ENCODE data around the gene BMPR1B.

The BMPR1B gene

DNA sequence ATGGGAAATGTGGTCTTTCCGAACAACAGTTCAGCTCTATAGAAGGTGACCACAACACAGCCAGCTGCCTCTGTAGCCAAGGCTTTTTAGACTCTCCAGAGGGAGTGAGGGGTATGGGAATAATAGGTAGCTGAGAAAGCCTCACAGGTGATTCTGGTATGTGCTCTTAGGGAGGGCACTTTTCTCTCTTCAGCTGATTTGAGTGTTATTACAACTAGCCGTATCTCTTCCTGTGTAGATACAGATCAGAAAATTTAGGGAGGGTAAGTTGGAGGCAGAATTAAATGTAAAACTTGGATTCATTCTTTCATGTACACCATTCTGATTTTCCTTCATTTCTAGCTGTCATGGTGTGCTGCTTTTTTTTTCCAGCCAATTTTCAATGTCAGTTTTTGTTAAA is 154.9 kb downstream of the BMPR1B start:
- no peak for DNase-seq (ENCODE audit: low read depth in 2 of 2)

DNA sequence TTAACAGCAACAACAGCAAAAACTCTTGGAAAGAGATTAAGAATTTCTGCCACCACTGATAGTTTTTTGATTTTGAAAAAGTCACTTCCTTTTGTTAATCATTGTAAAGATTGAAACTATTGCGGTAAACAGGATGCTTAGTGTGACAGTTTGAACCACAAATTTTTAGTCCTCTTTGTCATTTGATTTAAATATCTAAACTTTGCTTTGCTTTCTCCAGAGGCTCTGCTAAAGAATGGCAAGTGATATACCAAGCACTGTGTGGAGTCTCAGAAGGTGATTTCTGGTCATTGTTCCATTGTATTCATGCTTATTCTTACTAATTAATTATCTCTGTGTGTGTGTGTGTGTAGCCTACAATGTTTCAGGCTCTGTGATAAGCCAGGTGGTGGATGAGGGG is 155.6 kb downstream of the BMPR1B start:
- DNase-seq (ENCODE audit: low read depth in 2 of 2), result no peak

- no peak for DNase-seq (ENCODE audit: low read depth in 2 of 2)
Measured at GRCh38 chr4:94917146-94917545, 159.4 kb downstream of the BMPR1B start.

DNA sequence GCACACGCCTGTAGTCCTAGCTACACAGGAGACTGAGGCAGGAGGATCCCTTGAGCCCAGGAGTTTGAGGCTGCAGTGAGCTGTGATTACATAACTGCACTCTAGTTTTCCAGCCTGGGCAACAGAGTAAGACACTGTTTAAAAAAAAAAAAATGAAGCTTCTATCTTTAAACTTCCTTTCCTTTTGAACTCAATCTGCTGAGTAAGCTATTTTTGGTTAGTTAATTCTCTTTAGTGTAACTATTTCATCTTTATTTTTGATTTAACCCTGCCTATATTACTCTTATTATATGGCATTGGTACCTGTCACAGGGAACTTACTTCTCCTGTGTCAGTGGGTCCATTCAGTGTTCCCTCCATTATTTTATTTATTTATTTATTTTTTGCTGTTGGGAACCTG is 160.8 kb downstream of the BMPR1B start:
- DNase-seq (ENCODE audit: low read depth in 2 of 2), result no peak

DNA sequence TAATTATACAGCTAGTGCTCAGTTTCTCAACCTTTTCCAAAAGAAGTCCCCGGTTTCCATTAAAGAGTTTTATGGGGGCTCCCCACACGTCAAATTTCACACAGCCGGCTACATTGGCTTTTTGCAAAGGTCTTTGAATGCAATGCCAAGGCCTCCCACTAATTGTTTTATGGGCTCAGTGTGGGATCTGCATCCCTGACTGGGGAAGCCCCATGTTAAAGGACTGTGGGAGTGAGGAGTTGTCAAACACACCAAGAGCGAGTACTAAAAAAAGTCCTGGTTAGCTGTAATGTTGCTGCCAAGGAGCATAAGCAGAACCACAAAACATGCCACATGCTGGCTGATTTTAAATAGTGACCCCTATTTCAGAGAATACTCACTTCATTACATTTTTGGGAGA is 162.6 kb downstream of the BMPR1B start:
- no peak for DNase-seq (ENCODE audit: low read depth in 2 of 2)

DNA sequence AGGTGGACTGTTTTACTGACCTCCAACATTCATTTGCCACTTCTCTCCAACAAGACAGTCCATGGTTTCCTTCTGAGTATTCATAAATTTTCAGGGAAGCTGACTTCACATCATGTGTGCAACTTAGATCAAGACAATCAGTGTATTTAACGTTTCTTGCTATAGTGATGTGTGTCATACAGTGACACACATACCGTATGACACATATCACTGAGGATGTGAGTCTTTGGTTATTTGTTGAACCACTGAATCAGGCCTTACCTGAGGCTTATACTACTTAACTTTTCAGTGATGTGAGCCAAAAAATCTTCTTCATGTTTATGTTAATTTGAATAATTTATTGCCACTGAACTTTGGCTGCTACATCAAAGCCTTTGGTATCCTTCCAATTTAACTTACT is 166.8 kb downstream of the BMPR1B start:
- no peak for DNase-seq (ENCODE audit: low read depth in 2 of 2)

DNA sequence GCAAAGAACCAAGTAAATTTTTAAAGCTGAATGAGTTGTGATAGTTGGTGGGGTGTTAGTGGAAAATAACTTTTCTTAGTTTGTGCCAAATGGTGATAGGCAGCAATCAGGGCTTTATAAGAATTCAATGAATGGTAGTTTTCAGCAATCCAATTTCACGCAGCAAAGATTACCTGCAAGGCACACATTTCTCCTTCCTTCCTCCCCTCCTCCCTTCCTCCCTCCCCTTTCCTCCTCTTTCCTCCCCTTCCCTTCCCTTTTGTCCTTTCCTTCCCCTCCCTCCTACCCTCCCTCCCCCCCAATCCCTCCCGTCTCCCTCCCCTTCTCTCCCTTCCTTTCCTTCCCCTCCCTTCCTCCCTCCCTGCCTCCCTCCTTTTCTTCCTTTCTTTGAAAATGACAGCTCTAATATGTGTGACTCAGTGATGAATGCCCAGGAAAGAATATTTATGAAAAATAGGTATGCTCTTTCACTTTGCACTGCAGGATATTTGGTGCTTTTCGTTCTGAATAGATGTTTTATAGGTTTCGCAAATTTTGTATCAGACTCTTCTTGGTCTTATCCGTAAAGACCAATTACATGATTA is 168.1 kb downstream of the BMPR1B start:
- no peak for DNase-seq (ENCODE audit: low read depth in 2 of 2)

GRCh38 chr4:94926936-94927335 is 169.2 kb downstream of the BMPR1B start:
- no peak for DNase-seq (ENCODE audit: low read depth in 2 of 2)

DNA sequence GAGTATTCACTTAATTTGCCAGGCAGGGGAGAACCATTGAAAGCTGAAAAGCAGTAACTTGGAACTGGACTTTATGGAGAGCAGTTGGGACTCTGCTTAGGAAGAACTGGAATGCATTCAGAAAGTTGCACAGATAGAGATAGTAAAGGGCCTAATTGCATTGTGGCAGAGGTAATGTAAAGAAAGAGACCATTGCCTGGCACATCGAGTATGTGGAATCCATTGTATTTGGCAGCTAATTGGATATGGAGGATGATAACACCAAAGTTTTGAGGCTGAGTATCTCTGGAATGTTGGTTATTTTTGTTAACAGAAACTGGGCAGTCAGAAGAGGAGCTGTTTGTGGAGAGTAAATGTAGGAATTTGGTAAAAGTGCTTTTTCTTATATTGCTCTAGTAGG is 169.9 kb downstream of the BMPR1B start:
- DNase-seq (ENCODE audit: low read depth in 2 of 2), result no peak

- DNase-seq (ENCODE audit: low read depth in 2 of 2), result no peak
Measured at GRCh38 chr4:94929696-94930095, 171.9 kb downstream of the BMPR1B start.

DNA sequence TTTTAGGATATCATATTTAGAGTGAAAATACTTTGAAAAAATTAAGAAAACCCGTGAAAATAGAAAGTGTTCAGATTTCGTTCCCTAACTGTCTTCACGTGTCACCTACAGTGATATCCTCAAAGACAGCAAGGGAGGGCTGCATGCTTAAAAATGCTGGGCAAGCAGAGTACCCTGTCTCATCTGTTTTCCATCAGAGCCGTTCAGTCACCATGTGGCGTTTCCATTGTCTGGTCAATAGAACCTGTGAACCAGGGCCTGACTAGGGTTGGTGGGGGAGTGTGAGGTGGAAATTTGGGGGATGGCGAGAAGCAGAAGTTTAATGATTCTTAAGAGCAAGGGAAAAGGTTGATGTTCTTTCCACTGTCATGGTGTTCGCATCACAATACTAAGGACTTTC is 173.9 kb downstream of the BMPR1B start:
- DNase-seq (ENCODE audit: low read depth in 2 of 2), result no peak

DNA sequence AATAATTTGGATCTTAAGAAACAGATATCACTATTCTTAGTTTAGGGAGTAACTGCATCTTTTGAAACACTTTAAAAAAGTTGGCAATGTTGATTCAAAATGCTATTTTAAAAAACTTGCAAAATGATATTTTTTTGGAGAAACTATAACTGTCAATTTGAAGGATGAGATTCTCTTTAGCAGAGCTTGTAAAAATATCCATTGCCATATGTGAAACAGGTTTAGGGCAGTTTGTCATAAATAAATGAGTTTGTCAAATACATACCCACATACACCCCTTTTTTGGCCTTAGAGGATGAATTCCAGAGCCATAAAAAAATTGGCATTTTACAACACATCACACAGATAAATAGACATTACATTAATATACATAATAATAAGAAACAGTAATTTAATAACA is 174.6 kb downstream of the BMPR1B start:
- no peak for DNase-seq (ENCODE audit: low read depth in 2 of 2)

DNA sequence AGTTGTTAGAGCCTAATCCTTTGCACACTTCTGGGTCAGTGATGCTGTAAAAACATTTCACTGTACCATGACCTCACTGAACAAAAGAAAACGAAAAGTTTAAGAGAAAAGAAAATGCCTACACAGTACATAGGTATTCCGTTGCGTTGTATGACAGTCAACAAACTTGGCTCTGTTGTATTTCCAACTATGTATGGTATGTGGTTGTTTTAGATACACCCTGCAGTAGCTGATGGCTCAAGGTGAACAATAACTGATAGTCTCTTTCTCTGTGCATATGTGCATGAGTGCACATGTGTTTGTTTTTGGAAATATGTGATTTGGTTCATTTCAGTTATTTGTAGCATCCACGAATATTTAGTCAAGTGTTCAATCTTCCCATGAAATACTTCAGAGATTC is 176.0 kb downstream of the BMPR1B start:
- DNase-seq (ENCODE audit: low read depth in 2 of 2), result no peak

DNA sequence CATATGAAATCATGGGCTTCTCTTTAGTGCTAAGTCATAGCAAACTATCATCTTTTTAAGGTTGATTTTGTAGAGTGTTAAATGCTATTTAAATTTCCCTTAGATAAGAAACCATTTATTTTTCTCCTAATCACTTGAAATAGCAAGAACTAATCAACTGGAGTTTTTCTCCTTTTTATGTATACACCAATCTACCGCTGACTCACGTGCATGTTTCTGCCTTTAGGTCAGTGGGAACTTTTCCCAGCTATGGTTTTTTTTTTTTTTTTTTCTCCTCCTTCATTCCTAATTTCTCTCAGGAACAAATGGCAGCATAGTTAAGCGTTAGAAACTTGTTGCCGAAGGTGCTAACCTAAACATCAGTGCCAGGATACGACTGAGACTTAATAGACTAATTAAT is 176.4 kb downstream of the BMPR1B start:
- no peak for DNase-seq (ENCODE audit: low read depth in 2 of 2)

GRCh38 chr4:94934864-94935263 is 177.1 kb downstream of the BMPR1B start:
- DNase-seq (ENCODE audit: low read depth in 2 of 2), result no peak

DNA sequence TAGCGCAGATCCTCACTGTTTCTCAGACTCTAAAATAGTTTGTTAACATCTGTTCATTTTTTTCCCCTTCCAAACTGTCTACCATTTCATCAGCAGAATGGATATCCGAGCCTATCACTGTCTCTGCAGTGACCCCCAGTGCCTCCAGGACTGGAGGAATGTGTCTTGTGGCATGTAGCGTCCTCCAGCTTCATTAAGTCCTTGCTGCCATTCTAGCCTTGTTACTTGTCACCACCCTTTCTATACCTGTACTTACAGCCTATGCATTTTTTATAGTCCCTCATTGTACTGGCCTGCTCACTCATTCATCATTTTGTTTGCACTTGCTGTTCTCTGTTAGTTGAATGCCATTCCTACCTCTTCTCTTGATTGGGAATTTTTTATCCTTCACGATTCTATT is 179.1 kb downstream of the BMPR1B start:
- no peak for DNase-seq (ENCODE audit: low read depth in 2 of 2)

GRCh38 chr4:94939791-94940519 is 182.2 kb downstream of the BMPR1B start:
- no peak for DNase-seq (ENCODE audit: low read depth in 2 of 2)

GRCh38 chr4:94940520-94940908 is 182.8 kb downstream of the BMPR1B start:
- DNase-seq (ENCODE audit: low read depth in 2 of 2), result no peak

- no peak for DNase-seq (ENCODE audit: low read depth in 2 of 2)
Measured at GRCh38 chr4:94941706-94942105, 184.0 kb downstream of the BMPR1B start.

DNA sequence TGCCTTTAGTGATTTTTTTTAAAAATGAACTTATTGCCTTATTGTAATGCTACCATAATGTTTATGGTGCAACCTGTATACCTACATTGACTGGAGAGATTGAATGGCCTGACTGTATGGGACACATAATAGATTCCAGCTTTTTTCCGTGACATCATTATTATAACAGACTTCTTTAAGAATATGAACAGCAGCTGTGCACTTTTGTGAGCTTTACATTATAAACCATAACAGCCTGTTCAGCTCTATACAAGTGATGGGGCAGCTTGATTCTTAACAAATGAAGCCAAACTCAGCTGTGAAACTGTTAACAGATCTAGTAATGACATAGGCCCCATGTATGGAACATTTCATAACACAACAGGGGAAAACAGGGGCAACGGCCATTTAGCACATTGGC is 187.0 kb downstream of the BMPR1B start:
- no peak for DNase-seq (ENCODE audit: low read depth in 2 of 2)

DNA sequence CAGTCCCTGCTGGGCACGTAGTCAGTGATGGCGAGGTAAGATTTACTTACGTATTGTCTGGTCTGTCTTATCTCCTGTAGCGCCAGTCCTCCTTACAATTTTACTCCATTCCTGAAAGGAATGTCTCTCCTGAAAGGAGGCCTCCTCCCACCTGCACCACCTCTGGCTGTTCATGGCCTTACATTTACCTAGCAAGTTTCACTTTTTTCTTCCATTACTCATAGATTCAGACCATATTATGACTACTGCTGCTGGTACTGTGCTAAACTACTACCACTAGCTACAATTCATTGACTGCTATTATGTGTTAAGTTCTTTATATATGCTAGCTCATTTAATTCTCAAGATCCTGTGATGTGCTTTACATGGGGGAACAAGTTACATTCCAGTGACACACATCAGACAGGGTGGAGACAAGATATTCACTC is 189.9 kb downstream of the BMPR1B start:
- no peak for DNase-seq (ENCODE audit: low read depth in 2 of 2)

DNA sequence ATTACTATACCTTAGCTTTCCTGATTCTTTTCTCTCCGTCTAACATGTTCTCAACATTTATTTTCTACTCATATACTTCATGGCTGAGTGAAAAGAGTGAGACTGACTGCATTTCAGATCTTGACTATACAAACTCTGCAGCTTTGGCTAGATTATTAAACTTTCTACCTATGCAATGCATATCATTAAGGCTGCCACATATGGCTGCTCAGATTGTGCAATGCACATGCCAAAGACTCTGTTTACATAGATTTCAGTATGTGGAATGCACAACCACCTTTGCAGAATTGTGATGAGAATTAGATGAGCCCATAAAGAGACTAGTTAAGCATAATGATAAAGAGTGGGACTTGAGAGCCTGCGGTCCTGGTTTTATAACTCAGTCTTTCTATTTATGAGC is 196.5 kb downstream of the BMPR1B start:
- no peak for DNase-seq (ENCODE audit: low read depth in 2 of 2)

DNA sequence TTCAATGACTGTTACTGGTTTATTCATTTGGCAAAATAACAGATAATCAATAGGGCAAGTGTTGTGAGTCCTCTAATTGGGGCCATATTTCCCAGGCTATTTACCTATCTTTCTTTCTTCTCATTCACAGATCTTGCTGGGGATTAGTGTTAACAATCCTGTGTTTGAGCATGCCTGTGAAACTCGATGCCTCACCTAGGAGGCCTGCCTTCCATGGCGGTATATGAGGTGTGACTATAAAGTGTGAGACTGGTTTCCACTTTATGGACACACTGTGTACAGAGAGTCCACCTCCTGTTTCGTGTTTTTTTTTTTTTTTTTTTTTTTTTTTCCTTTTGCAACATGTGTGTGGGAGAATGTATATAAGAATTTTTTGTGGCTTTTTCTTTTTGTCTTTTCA is 199.3 kb downstream of the BMPR1B start:
- no peak for DNase-seq (ENCODE audit: low read depth in 2 of 2)

GRCh38 chr4:94959307-94959706 is 201.6 kb downstream of the BMPR1B start:
- DNase-seq (ENCODE audit: low read depth in 2 of 2), result no peak

All from stimulated activated CD4-positive, alpha-beta T cell treated with anti-CD3 and anti-CD28 coated beads, Interleukin-1b, Interleukin-23, amount 100 ng/mL, for 4 hours (primary cell).